Neural cell (in vitro differentiated cells): ENCODE results near the gene KIFC3. TPM values are rescaled to one million over a fixed set of nuclear protein-coding genes. Genes with fewer than 3 reads are reported as not detected.

Experiments used
- H2AFZ ChIP-seq: fragments of 200-600, 300-800 bp; sonication (generic), shearing (Covaris generic); 2 replicates; pipeline ENCODE4 v1.6.0; 2014; ENCODE audit warnings: low read depth, mild to moderate bottlenecking, antibody characterized with exemption, low read length, moderate library complexity
- H3F3A ChIP-seq: fragments of 200-600 bp; shearing (Covaris generic); 2 replicates; pipeline ENCODE4 v1.6.1; 2016; ENCODE audit warnings: mild to moderate bottlenecking, moderate library complexity, mixed read lengths, antibody characterized with exemption, low read length; ENCODE audit not compliant: insufficient read depth, poor library complexity, severe bottlenecking
- H3K27ac ChIP-seq: fragments of 200-600, 300-800 bp; sonication (generic), shearing (Covaris generic); 2 replicates; pipeline ENCODE4 v1.5.1; 2014; ENCODE audit warnings: mild to moderate bottlenecking, low read length, moderate library complexity
- H3K27me3 ChIP-seq: fragments of 300-800, 200-600 bp; sonication (generic), shearing (Covaris generic); 2 replicates; pipeline ENCODE4 v1.6.0; 2014; ENCODE audit warnings: mild to moderate bottlenecking, low read depth, low read length, moderate library complexity; ENCODE audit not compliant: insufficient read depth
- H3K36me3 ChIP-seq: fragments of 300-800, 200-600 bp; sonication (generic), shearing (Covaris generic); 2 replicates; pipeline ENCODE4 v1.5.1; 2014; ENCODE audit warnings: mild to moderate bottlenecking, antibody characterized with exemption, low read length, moderate library complexity; ENCODE audit not compliant: insufficient read depth
- H3K4me2 ChIP-seq: fragments of 300-800, 200-600 bp; sonication (generic), shearing (Covaris generic); 2 replicates; pipeline ENCODE4 v1.6.0; 2014; ENCODE audit warnings: mild to moderate bottlenecking, low read length
- H3K4me3 ChIP-seq: fragments of 300-800, 200-600 bp; sonication (generic), shearing (Covaris generic); 2 replicates; pipeline ENCODE4 v1.5.1; 2014; ENCODE audit warnings: mild to moderate bottlenecking, low read length, moderate library complexity
- H3K79me2 ChIP-seq: fragments of 200-600 bp; shearing (Covaris generic); replicated peaks from 2 replicates; pipeline ENCODE4 v1.6.0; 2014; ENCODE audit warnings: mild to moderate bottlenecking, low read length, moderate library complexity; ENCODE audit not compliant: insufficient read depth
- H3K9ac ChIP-seq: fragments of 300-800, 200-600 bp; sonication (generic), shearing (Covaris generic); 2 replicates; pipeline ENCODE4 v1.6.1; 2016; ENCODE audit warnings: mild to moderate bottlenecking, low read length, mixed read lengths
- H3K9me2 ChIP-seq: fragments of 200-600 bp; shearing (Covaris generic); 2 replicates; pipeline ENCODE4 v1.6.1; 2016; ENCODE audit warnings: mild to moderate bottlenecking, low read length, mixed read lengths; ENCODE audit not compliant: insufficient read depth
- H3K9me3 ChIP-seq: fragments of 200-600, 300-800 bp; sonication (generic), shearing (Covaris generic); 2 replicates; pipeline ENCODE4 v1.6.1; 2016; ENCODE audit warnings: mild to moderate bottlenecking, mixed run types, low read length, moderate library complexity, mixed read lengths
- H4K20me1 ChIP-seq: fragments of 200-600 bp; shearing (Covaris generic); 2 replicates; pipeline ENCODE4 v1.6.1; 2016; ENCODE audit warnings: mild to moderate bottlenecking, mixed run types; ENCODE audit not compliant: insufficient read depth
- CTCF ChIP-seq: fragments of 450-650 bp; IDR thresholded peaks from 2 replicates; pipeline ENCODE4 v1.5.1; 2014; ENCODE audit warnings: antibody characterized with exemption, mild to moderate bottlenecking, moderate library complexity; ENCODE audit not compliant: poor library complexity, severe bottlenecking
- EP300 ChIP-seq: fragments of 450-650 bp; conservative IDR thresholded peaks from 2 replicates; pipeline ENCODE4 v1.6.1; 2014; ENCODE audit warnings: antibody characterized with exemption, mild to moderate bottlenecking, moderate library complexity; ENCODE audit not compliant: poor library complexity, severe bottlenecking
- EZH2 ChIP-seq: fragments of 200-600, 300-800 bp; shearing (Covaris generic), sonication (generic); IDR thresholded peaks from 2 replicates; pipeline ENCODE4 v1.6.1; 2014; ENCODE audit warnings: antibody characterized with exemption, low read length, borderline replicate concordance, mild to moderate bottlenecking; ENCODE audit not compliant: insufficient read depth, poor library complexity, severe bottlenecking
- MXI1 ChIP-seq: fragments of 450-650 bp; conservative IDR thresholded peaks from 2 replicates; pipeline ENCODE4 v1.6.1; 2014; ENCODE audit warnings: antibody characterized with exemption, mild to moderate bottlenecking; ENCODE audit not compliant: poor library complexity, severe bottlenecking
- POLR2AphosphoS5 ChIP-seq: IDR thresholded peaks from 2 replicates; pipeline ENCODE4 v1.6.1; 2012
- RAD21 ChIP-seq: fragments of 450-650 bp; conservative IDR thresholded peaks from 2 replicates; pipeline ENCODE4 v1.6.1; 2014; ENCODE audit warnings: antibody characterized with exemption, mild to moderate bottlenecking, moderate library complexity
- REST ChIP-seq: IDR thresholded peaks from 2 replicates; pipeline ENCODE4 v1.6.1; 2012; ENCODE audit warnings: borderline replicate concordance
- SMC3 ChIP-seq: fragments of 450-650 bp; conservative IDR thresholded peaks from 2 replicates; pipeline ENCODE4 v1.6.1; 2014; ENCODE audit warnings: antibody characterized with exemption, mild to moderate bottlenecking, moderate library complexity; ENCODE audit not compliant: poor library complexity
- TAF1 ChIP-seq: IDR thresholded peaks from 2 replicates; pipeline ENCODE4 v1.6.1; 2012; ENCODE audit warnings: low read depth
- polyA plus RNA-seq: library from polyadenylated mRNA; depleted of rRNA; stranded (reverse); fragments of >200 nt; gene quantifications from 2 replicates; pipeline ENCODE4 v1.2.3, GENCODE V29; 2014

The KIFC3 gene
- polyA plus RNA-seq, 1 donor from 2014 or later: 29.7 TPM

- TF ChIP-seq SMC3 (no peak), EP300 (no peak), POLR2AphosphoS5 (no peak), REST (no peak), CTCF (no peak), TAF1 (no peak), EZH2 (no peak), RAD21 (no peak), MXI1 (no peak)
- no peaks in the 10 kb centered on the region for H3K9me3 ChIP-seq
- H3K4me2 ChIP-seq: no peak overlapping the region
- H3K4me3 ChIP-seq: no peak overlapping the region
- no peaks in the 10 kb centered on the region for H3K79me2 ChIP-seq
- no peak overlapping the region for H3K27ac ChIP-seq
- no peaks in the 10 kb centered on the region for H3F3A ChIP-seq
- no peak overlapping the region for H2AFZ ChIP-seq
- H3K9me2 ChIP-seq: no peaks in the 10 kb centered on the region
- no peaks in the 10 kb centered on the region for H3K36me3 ChIP-seq
- H3K9ac ChIP-seq: no peak overlapping the region
- no peaks in the 10 kb centered on the region for H4K20me1 ChIP-seq
- no peaks in the 10 kb centered on the region for H3K27me3 ChIP-seq
These were observed 40.3 kb downstream of the KIFC3 start for GRCh38 chr16:57761957-57762356.

- no peak overlapping the region for H3K9ac ChIP-seq
- no peak overlapping the region for H3K27ac ChIP-seq
- no peaks in the 10 kb centered on the region for H3F3A ChIP-seq
- no peak overlapping the region for H3K4me2 ChIP-seq
- no peaks in the 10 kb centered on the region for H3K36me3 ChIP-seq
- H3K9me2 ChIP-seq: no peaks in the 10 kb centered on the region
- H3K27me3 ChIP-seq: no peaks in the 10 kb centered on the region
- no peak overlapping the region for H3K4me3 ChIP-seq
- H3K9me3 ChIP-seq: no peaks in the 10 kb centered on the region
- no peaks in the 10 kb centered on the region for H3K79me2 ChIP-seq
- H4K20me1 ChIP-seq: no peaks in the 10 kb centered on the region
- TF ChIP-seq RAD21 (no peak), EZH2 (no peak), SMC3 (no peak), CTCF (no peak), MXI1 (no peak), POLR2AphosphoS5 (no peak), EP300 (no peak), REST (no peak), TAF1 (no peak)
- H2AFZ ChIP-seq: no peak overlapping the region
These were observed 41.0 kb downstream of the KIFC3 start for GRCh38 chr16:57761301-57761700.
